ENCODE measurements around the gene PRKN. TPM values are rescaled to one million over a fixed set of nuclear protein-coding genes. Genes with fewer than 3 reads are reported as not detected.

The PRKN gene
- total RNA-seq, 1 donor from 2014 or later = 2.6 TPM

- H3K36me3 ChIP-seq = no peaks in the 10 kb centered on the region
- no peaks in the 10 kb centered on the region for H3K27me3 ChIP-seq
- H3K9me3 ChIP-seq = no peaks in the 10 kb centered on the region
- intact Hi-C loops (cut with DNase I) = no loop called here
- no peak overlapping the region for H3K4me3 ChIP-seq
- DNase-seq (ENCODE audit: low spot score in 2 of 2) = no peak
- no peak for TF ChIP-seq CTCF (IDR thresholded peaks at IDR 0.05)
- H3K4me1 ChIP-seq = no peaks in the 10 kb centered on the region
- no peak overlapping the region for H3K27ac ChIP-seq
These were observed 766.5 kb downstream of the PRKN start for GRCh38 chr6:161961046-161961445.

- H3K27me3 ChIP-seq = no peaks in the 10 kb centered on the region
- no peaks in the 10 kb centered on the region for H3K36me3 ChIP-seq
- H3K9me3 ChIP-seq = no peaks in the 10 kb centered on the region
- no peak overlapping the region for H3K27ac ChIP-seq
- no peak overlapping the region for H3K4me3 ChIP-seq
- H3K4me1 ChIP-seq = no peaks in the 10 kb centered on the region
- intact Hi-C loops (cut with DNase I) = no loop called here
- TF ChIP-seq CTCF (IDR thresholded peaks at IDR 0.05) = no peak
- no peak for DNase-seq (ENCODE audit: low spot score in 2 of 2)
These were observed 768.5 kb downstream of the PRKN start for GRCh38 chr6:161959072-161959471.

GRCh38 chr6:161956082-161956481 is 771.5 kb downstream of the PRKN start:
- Histone ChIP-seq H3K9me3 (no peaks in the 10 kb centered on the region), H3K27ac (no peak overlapping the region), H3K36me3 (no peaks in the 10 kb centered on the region), H3K4me1 (no peaks in the 10 kb centered on the region), H3K27me3 (no peaks in the 10 kb centered on the region), H3K4me3 (no peak overlapping the region)
- TF ChIP-seq CTCF (IDR thresholded peaks at IDR 0.05) = no peak
- DNase-seq (ENCODE audit: low spot score in 2 of 2) = no peak
- intact Hi-C loops (cut with DNase I) = no loop called here

GRCh38 chr6:161954699-161955276 is 772.8 kb downstream of the PRKN start:
- Histone ChIP-seq H3K36me3 (no peaks in the 10 kb centered on the region), H3K27me3 (no peaks in the 10 kb centered on the region), H3K27ac (no peak overlapping the region), H3K4me3 (no peak overlapping the region), H3K9me3 (no peaks in the 10 kb centered on the region), H3K4me1 (no peaks in the 10 kb centered on the region)
- no peak for DNase-seq (ENCODE audit: low spot score in 2 of 2)
- intact Hi-C loops (cut with DNase I) = no loop called here
- TF ChIP-seq CTCF (IDR thresholded peaks at IDR 0.05) = no peak

- Histone ChIP-seq H3K9me3 (no peaks in the 10 kb centered on the region), H3K36me3 (no peaks in the 10 kb centered on the region), H3K4me1 (no peaks in the 10 kb centered on the region), H3K27me3 (no peaks in the 10 kb centered on the region), H3K4me3 (no peak overlapping the region), H3K27ac (no peak overlapping the region)
- no peak for DNase-seq (ENCODE audit: low spot score in 2 of 2)
- no peak for TF ChIP-seq CTCF (IDR thresholded peaks at IDR 0.05)
- intact Hi-C loops (cut with DNase I) = no loop called here
These were observed 773.5 kb downstream of the PRKN start for GRCh38 chr6:161954077-161954476.

- intact Hi-C loops (cut with DNase I) = no loop called here
- TF ChIP-seq CTCF (IDR thresholded peaks at IDR 0.05) = no peak
These were observed 776.4 kb downstream of the PRKN start for GRCh38 chr6:161951126-161951525.

More at GRCh38 chr6:161951126-161951525, 776.4 kb downstream of the PRKN start:
- Histone ChIP-seq H3K9me3 (no peaks in the 10 kb centered on the region), H3K36me3 (no peaks in the 10 kb centered on the region), H3K27me3 (no peaks in the 10 kb centered on the region), H3K27ac (no peak overlapping the region), H3K4me3 (no peak overlapping the region), H3K4me1 (no peaks in the 10 kb centered on the region)
- no peak for DNase-seq (ENCODE audit: low spot score in 2 of 2)
